IMR-90 (cell line): ENCODE results near the gene ARMC9.
A peak's percentile ranks its signal among the peaks of the same experiment; 100 is the strongest.

Source experiments
- CEBPB ChIP-seq: IDR thresholded peaks from 2 replicates; pipeline ENCODE4 v1.6.1; 2012; ENCODE audit warnings: low read depth, low read length, improper control_type of control experiment
- CTCF ChIP-seq: conservative IDR thresholded peaks from 2 replicates; pipeline ENCODE4 v1.5.1; 2012; ENCODE audit warnings: mild to moderate bottlenecking, low read depth, low read length, improper control_type of control experiment
- MAZ ChIP-seq: IDR thresholded peaks from 2 replicates; pipeline ENCODE4 v1.6.1; 2012; ENCODE audit warnings: low read depth, mild to moderate bottlenecking, low read length, improper control_type of control experiment, moderate library complexity, borderline replicate concordance
- MXI1 ChIP-seq: IDR thresholded peaks from 2 replicates; pipeline ENCODE4 v1.6.1; 2012; ENCODE audit warnings: low read depth, mild to moderate bottlenecking, low read length, moderate library complexity, borderline replicate concordance
- POLR2A ChIP-seq: IDR thresholded peaks from 2 replicates; pipeline ENCODE4 v1.6.1; 2012; ENCODE audit warnings: mild to moderate bottlenecking, low read depth, low read length
- RCOR1 ChIP-seq: IDR thresholded peaks from 2 replicates; pipeline ENCODE4 v1.6.1; 2012; ENCODE audit warnings: mild to moderate bottlenecking, low read length, improper control_type of control experiment; ENCODE audit not compliant: insufficient replicate concordance
- RFX5 ChIP-seq: IDR thresholded peaks from 2 replicates; pipeline ENCODE4 v1.8.0; 2012; ENCODE audit warnings: low read depth, mild to moderate bottlenecking, low read length, moderate library complexity

GRCh38 chr2:231152800-231153557, 45.5 kb upstream of the ARMC9 start:
- no peak for TF ChIP-seq POLR2A
- no peak for TF ChIP-seq CTCF
- no peak for TF ChIP-seq MAZ
- TF ChIP-seq CEBPB, result peak; percentile 55; the same call in 1 of the 2 replicates
- no peak for TF ChIP-seq RFX5
- no peak for TF ChIP-seq RCOR1
- TF ChIP-seq MXI1, result no peak
